GM18867 (cell line): ENCODE measurements around the gene TENM3.

Source experiments
- ATAC-seq: cut with Tn5 transposase; IDR thresholded peaks from one replicate; pipeline ENCODE4 v1.9.1; 2021; ENCODE audit warnings: mild to moderate bottlenecking, moderate library complexity; ENCODE audit not compliant: unreplicated experiment

The TENM3 gene

GRCh38 chr4:182548156-182548555 lies 305.0 kb downstream of the TENM3 start:
- ATAC-seq = no peak

- no peak for ATAC-seq
These were observed 306.2 kb downstream of the TENM3 start for GRCh38 chr4:182549356-182549755.

- ATAC-seq = no peak
These were observed 309.7 kb downstream of the TENM3 start for GRCh38 chr4:182552948-182553347.

DNA sequence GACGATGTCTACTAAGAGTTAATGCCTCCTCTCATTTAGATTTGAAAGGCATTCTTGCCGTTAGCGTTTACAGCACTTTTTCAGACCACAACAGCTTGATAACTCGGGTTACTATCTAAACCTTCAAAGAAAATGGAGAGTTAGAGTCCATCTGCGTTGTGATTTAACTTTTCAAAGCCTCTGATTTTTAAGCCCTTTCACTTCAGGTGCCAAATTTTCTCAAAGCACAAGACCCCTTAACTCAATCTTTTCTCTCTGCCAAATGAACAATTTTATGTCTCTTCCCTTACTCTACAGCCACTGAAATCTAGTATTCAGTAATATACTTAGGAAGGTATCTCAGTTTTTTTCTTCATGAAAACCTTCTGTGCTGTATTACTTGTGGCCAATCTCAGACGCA lies 310.5 kb downstream of the TENM3 start:
- ATAC-seq = no peak

- no peak for ATAC-seq
These were observed 311.5 kb downstream of the TENM3 start for GRCh38 chr4:182554736-182555135.

- no peak for ATAC-seq
These were observed 312.8 kb downstream of the TENM3 start for GRCh38 chr4:182555997-182556418.

DNA sequence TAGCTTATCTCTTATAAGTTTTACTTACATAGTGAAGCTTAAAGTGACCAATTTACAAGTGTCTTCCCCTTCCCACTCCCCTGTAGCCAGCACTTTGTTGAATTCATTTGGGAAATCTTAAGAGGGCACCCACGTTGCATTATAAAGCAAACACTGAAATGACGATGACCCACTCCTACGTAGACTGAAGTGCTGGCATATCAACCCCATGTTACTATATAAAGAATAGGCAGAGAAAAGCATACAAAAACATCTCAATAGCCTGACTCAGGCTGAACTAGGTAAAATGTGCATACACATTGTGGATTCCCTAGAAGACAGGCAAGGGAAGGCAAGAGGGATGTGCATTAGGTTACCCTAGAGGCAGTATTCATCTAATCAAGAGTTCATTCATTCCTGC lies 313.4 kb downstream of the TENM3 start:
- ATAC-seq = no peak

DNA sequence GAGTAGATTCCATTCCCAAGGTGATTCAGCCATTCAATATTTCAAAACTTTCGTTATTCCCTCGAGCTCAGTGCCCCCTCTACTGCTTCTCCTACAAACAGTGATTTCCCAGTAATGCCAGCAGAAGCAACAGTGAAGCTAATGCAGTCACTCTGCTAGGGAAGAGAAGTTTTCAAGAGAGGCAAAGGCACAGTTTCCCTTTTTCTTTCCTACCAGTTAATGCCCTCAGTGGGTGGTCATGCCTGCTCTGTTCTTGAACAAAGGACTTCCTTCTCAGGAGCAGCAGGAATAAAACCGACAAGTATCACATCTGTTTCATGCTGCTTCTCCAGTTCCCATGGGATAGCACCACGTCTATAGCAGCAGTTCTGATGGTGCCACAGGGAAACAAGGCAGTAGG lies 317.2 kb downstream of the TENM3 start:
- ATAC-seq = no peak

GRCh38 chr4:182562350-182562749 lies 319.1 kb downstream of the TENM3 start:
- ATAC-seq = no peak

- no peak for ATAC-seq
These were observed 321.6 kb downstream of the TENM3 start for GRCh38 chr4:182564724-182565369.

GRCh38 chr4:182567119-182567518 lies 323.9 kb downstream of the TENM3 start:
- no peak for ATAC-seq

DNA sequence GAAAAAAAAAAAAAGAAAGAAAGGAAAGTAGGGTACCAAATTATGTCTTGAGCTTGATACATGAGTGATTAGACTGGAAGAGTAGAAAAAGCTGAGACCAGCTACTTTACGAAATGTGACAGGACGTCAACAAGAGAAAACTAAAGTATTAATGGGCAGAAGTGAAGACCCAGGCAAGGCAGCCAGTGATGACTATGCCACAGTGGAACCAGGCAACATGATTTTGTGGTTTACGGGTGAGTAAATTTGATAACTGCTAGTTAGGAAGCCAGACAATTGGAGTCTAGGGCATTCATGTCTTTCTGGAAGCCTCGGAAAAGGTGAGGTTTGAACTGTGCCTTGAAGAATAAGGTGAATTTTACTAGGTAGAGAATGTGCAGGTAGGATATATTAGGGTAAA lies 326.4 kb downstream of the TENM3 start:
- no peak for ATAC-seq

GRCh38 chr4:182574706-182575105 lies 331.5 kb downstream of the TENM3 start:
- ATAC-seq = no peak

DNA sequence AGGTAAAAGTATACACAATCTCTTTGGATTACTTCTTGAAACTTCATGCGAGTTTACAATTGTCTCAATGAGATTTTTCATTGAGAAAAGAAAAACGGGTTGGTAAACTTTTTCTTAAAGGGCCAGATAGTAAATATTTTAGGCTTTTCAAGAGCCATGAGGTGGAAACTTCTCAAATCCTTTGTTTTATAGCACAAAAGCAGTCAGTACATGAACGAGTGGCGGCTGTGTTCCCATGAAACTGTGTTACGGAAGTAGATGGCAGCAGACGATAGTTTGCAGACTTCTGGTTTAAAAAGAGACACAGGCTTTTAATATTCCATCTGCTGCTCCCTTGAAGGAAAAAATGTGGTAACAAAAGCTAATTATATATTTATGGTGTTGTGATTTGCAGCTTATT lies 332.0 kb downstream of the TENM3 start:
- ATAC-seq = no peak

DNA sequence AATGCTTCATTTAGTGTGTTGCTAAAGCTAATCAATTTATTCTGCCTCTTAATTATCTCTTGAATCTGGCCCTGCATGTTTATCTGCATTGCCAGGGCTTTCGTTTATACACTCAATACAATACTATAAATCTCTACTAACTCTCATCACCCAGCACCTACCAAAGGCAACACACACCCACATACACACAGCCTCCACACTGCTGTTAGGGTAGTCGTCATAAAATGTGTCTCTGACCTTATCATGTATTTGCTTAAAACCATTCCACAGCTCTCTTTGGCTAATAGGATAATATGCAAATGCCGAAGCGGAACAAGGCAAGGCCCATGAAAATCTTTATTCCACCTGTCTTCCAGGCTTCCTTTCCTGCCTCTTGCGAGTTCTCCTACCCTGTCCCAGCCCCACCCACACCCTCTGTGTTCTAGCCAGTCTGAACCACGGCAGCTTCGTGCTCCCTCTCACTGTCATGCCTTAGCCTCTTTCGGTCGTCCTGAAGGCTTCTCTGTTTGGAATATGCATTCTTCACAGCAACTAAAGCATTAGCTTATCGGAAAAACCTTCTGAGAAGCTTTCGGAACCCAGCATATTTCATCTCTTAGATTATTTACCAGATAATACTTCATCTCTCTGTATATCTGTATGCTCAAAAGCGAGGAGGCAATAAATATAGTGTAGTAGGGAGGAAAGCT lies 333.5 kb downstream of the TENM3 start:
- ATAC-seq = no peak

DNA sequence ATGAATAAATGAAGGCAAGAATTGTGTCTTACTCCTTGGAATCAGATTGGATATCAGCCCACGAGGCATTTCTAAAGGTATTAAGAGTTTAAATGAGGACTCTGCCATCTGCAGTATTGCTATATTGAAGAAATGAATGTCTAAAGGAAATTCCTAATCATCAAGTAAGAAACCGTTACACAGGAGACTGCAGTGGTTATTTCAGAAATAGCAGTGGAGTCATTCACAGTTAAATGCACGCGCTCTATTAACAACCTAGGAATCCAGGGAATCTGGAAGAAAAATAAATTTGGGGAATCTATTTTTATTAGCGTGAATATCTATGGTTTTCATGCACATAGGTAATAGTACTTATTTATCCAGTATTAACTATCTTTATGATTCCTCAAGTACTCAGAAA lies 334.2 kb downstream of the TENM3 start:
- no peak for ATAC-seq

- no peak for ATAC-seq
These were observed 335.2 kb downstream of the TENM3 start for GRCh38 chr4:182578402-182578801.

DNA sequence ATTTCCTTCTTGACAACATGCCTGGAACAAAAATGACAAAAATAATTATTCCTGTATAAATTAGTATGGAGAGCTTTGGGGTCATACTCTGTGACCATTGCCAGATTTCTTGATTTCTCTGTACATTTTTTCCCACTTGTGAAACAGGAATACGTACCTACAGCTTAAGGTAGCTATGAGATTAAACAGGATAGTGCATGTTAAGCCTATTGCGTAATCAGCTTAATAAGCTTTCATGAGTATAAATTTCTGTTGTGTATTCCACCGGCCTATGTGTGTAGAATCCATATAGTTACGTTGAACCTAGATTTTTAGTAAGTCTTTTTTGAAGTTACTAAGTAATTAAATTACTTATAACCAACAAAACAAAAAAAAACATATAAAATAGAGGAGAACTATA lies 339.0 kb downstream of the TENM3 start:
- no peak for ATAC-seq

DNA sequence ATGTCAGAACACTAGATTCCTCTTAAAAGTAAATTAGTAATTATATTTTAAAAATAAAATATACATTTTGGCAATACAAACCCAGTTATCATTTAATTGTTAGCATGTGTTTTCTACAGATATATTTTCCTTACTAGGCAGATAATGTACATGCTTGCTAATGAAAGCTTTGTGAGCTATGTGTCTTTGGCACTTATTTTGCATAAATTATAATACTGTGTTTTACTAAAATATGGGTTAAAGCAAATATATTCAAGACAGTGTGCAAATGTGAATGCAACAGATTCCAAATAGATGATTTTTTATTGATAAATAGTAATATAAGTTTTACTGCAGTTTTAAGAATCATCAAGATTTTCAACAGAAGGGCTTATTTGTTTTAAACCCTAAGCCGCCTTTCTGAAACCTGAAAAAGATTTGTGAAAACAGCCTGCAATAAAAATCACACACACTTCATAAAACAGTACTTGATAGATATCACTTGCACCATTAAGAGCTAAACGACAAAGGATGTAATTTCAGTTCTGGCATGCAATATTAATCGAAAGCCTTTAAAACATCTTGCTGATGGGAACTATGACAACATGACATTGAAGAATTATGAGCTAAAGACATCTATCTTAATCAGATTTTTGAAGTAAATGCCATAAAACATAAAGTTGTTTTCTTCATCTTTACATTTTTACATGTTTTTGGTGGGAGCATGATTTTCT lies 340.7 kb downstream of the TENM3 start:
- ATAC-seq = no peak

DNA sequence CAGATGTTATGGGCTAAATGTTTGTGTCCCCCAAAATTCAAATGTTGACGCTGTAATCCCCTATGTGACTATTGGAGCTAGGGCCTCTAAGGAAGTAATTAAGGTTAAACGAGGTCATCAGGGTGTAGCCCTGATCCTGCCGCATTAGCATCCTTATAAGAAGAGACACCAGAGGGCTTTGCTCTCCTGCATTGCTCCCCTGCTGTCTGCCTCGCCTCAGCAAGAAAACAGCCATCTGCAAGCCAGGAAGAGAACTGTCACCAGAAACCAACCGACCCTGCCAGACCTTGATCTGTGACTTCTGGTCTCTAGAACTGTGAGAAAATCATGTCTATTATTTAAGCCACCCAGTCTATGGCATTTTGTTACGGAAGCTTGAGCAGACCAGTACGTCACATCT lies 342.1 kb downstream of the TENM3 start:
- no peak for ATAC-seq

DNA sequence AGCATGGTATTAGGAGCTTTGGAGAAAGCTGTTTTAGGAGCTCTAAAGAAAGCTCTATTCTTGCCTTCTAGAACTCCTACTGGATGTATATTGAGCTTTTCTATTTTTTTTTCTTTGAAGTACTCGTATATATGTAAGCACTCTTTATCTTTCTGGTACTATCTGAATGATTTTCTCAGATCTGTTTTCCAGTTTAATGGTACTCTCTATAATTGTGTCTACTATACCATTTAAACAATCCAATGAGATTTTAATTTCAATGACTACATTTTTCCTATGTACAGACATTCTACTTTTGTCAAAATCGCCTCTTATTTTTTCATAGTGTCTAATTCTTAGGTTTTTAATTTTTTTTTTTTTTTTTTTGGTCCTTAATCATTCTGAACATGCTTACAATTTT lies 345.9 kb downstream of the TENM3 start:
- ATAC-seq = no peak

DNA sequence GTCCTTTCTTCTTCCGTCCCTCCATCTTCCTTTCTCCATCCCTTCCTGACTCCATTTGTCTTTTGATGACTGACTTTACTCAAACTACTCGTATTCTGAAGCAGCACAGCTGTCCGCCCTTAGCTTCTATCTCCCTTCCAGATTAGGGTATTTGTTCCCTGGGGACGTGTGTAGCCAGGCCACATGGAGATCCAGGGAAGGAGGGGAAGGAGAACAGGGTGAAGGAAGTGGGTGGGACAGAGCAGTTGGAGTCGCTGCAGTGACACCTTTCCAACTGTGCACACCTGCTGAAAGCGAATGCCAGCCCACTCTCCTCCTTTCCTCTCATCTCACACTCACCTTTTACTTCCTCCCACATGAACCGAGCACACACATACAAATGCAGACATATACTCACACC lies 350.2 kb downstream of the TENM3 start:
- no peak for ATAC-seq
